Measurements from ENCODE around the gene SNX24. TPM values are rescaled to one million over a fixed set of nuclear protein-coding genes. Genes with fewer than 3 reads are reported as not detected.

Gene SNX24
- total and polyA plus RNA-seq, 4 donors: 15.0 to 39.4 (median 24.4) TPM

DNA sequence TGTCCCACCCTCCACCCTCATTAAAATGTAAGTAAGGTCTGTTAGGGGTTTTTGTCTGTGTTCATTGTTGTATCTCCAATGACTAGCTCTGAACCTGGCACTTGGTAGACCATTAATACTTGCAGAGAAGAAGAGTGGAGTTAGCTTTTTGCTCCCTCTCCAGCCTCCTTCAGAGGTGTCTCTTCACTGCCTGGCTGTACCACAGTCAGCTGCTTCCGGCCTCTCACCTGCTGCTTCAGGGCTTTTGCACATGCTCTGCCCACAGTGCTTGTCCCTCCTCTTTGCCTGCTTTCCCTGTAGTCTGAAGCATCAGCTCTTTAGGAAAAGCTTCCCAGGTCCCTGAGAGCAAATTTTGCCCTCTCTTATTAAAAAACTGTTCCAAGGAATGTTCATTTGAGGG, 83.6 kb downstream of the SNX24 start:
- no peak overlapping the region for H3K9ac ChIP-seq (ENCODE audit: insufficient read depth in 1 of 2, low read length in 2 of 2)
- DNase-seq (no peak), ATAC-seq (ENCODE audit: insufficient read depth, low FRiP score) (no peak)
- peaks cover 0 to 3% (median 0%) of the 10 kb centered on the region in 5 donors for H3K4me1 ChIP-seq (ENCODE audit: control insufficient read depth in 5 of 5, insufficient read depth in 5 of 5, low read length in 5 of 5)
- H3K27ac ChIP-seq (ENCODE audit: low read depth in 1 of 2, low read length in 1 of 2): no peak overlapping the region
- H3K36me3 ChIP-seq (ENCODE audit: control insufficient read depth in 4 of 4, insufficient read depth in 4 of 4, low read length in 4 of 4): no peaks in the 10 kb centered on the region
- TF ChIP-seq, protein P1, sequence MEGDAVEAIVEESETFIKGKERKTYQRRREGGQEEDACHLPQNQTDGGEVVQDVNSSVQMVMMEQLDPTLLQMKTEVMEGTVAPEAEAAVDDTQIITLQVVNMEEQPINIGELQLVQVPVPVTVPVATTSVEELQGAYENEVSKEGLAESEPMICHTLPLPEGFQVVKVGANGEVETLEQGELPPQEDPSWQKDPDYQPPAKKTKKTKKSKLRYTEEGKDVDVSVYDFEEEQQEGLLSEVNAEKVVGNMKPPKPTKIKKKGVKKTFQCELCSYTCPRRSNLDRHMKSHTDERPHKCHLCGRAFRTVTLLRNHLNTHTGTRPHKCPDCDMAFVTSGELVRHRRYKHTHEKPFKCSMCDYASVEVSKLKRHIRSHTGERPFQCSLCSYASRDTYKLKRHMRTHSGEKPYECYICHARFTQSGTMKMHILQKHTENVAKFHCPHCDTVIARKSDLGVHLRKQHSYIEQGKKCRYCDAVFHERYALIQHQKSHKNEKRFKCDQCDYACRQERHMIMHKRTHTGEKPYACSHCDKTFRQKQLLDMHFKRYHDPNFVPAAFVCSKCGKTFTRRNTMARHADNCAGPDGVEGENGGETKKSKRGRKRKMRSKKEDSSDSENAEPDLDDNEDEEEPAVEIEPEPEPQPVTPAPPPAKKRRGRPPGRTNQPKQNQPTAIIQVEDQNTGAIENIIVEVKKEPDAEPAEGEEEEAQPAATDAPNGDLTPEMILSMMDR (IDR thresholded peaks at IDR 0.05; ENCODE audit: control extremely low read depth, extremely low read depth): no peak
- no peaks in the 10 kb centered on the region for H3K27me3 ChIP-seq (ENCODE audit: control insufficient read depth in 3 of 3, insufficient read depth in 3 of 3, low read length in 2 of 3)
- H3K4me3 ChIP-seq: no peak overlapping the region
- 86 to 91% methylated on average over 1 of the region's 1 CpG for WGBS, 2 donors
- H3K9me3 ChIP-seq (ENCODE audit: control insufficient read depth in 4 of 4, insufficient read depth in 3 of 4, low read length in 3 of 4): peaks cover 0 to 1% (median 0%) of the 10 kb centered on the region in 4 donors

- 93 to 96% methylated on average over 1 of the region's 1 CpG for WGBS, 2 donors
- no peak overlapping the region for H3K4me3 ChIP-seq
- TF ChIP-seq, protein P1 (IDR thresholded peaks at IDR 0.05; ENCODE audit: control extremely low read depth, extremely low read depth): no peak
- H3K27ac ChIP-seq (ENCODE audit: low read depth in 1 of 2, low read length in 1 of 2): no peak overlapping the region
- peaks cover 0 to 1% (median 0%) of the 10 kb centered on the region in 4 donors for H3K9me3 ChIP-seq (ENCODE audit: control insufficient read depth in 4 of 4, insufficient read depth in 3 of 4, low read length in 3 of 4)
- H3K4me1 ChIP-seq (ENCODE audit: control insufficient read depth in 5 of 5, insufficient read depth in 5 of 5, low read length in 5 of 5): peaks cover 0 to 3% (median 2%) of the 10 kb centered on the region in 5 donors
- H3K36me3 ChIP-seq (ENCODE audit: control insufficient read depth in 4 of 4, insufficient read depth in 4 of 4, low read length in 4 of 4): no peaks in the 10 kb centered on the region
- H3K27me3 ChIP-seq (ENCODE audit: control insufficient read depth in 3 of 3, insufficient read depth in 3 of 3, low read length in 2 of 3): no peaks in the 10 kb centered on the region
- DNase-seq (no peak), ATAC-seq (ENCODE audit: insufficient read depth, low FRiP score) (no peak)
- no peak overlapping the region for H3K9ac ChIP-seq (ENCODE audit: insufficient read depth in 1 of 2, low read length in 2 of 2)
These were observed 84.6 kb downstream of the SNX24 start for GRCh38 chr5:122929980-122930379.

DNA sequence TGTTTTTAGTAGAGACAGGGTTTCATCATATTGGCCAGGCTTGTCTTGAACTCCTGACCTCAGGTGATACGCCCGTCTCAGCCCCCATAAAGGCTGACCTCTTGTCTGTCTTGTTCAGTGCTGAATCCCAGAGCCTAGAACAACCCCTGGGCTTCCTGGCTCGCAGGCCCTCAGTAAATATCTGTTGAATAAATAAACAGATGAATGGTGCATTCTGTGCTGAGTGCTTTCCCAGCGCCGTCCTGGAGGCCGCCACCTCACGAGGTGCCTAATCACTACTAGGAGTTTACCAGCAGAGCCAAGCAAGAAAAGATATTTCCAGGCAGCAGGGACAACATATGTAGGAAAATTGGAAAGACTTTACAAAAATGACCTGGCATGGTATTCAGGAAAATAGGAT, 88.5 kb downstream of the SNX24 start:
- ATAC-seq (ENCODE audit: insufficient read depth, low FRiP score): no peak

More for the DNA sequence above, 88.5 kb downstream of the SNX24 start:
- H3K36me3 ChIP-seq (ENCODE audit: control insufficient read depth in 4 of 4, insufficient read depth in 4 of 4, low read length in 4 of 4): no peaks in the 10 kb centered on the region
- no peak overlapping the region for H3K27ac ChIP-seq (ENCODE audit: low read depth in 1 of 2, low read length in 1 of 2)
- H3K27me3 ChIP-seq (ENCODE audit: control insufficient read depth in 3 of 3, insufficient read depth in 3 of 3, low read length in 2 of 3): no peaks in the 10 kb centered on the region
- H3K4me1 ChIP-seq (ENCODE audit: control insufficient read depth in 5 of 5, insufficient read depth in 5 of 5, low read length in 5 of 5): peaks cover 0 to 14% (median 3%) of the 10 kb centered on the region in 5 donors
- H3K4me3 ChIP-seq: no peak overlapping the region
- H3K9me3 ChIP-seq (ENCODE audit: control insufficient read depth in 4 of 4, insufficient read depth in 3 of 4, low read length in 3 of 4): no peaks in the 10 kb centered on the region
- WGBS, 2 donors: 91 to 96% methylated on average over 7 of the region's 7 CpGs
- TF ChIP-seq, protein P1 (IDR thresholded peaks at IDR 0.05; ENCODE audit: control extremely low read depth, extremely low read depth): no peak
- no peak overlapping the region for H3K9ac ChIP-seq (ENCODE audit: insufficient read depth in 1 of 2, low read length in 2 of 2)
- no peak for DNase-seq
